ENCODE data around the gene IDI2. TPM values are rescaled to one million over a fixed set of nuclear protein-coding genes. Genes with fewer than 3 reads are reported as not detected.
A peak's percentile ranks its signal among the peaks of the same experiment; 100 is the strongest.

The IDI2 gene
- total RNA-seq, 1 experiment from 2014 or later, result not detected

DNA sequence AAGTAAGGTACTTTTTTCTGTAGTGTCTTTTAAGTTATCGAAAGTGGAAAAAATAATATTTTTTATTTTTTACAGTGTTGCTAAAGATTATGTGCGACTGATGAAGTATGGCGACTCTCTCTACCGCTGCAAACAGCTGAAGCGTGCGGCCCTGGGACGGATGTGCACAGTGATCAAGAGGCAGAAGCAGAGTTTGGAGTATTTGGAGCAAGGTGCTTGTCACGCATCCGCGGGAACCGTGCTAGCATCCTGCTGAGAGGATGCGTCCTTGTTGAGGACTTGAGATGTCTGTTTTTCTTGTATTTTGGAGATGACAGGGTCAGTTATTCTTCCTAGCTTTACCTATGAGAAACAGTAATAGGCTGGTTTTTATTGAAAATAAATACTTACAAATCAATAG lies 29.6 kb downstream of the IDI2 start:
- ATAC-seq (no peak), DNase-seq (ENCODE audit: low spot score) (no peak)
- CTCF ChIA-PET, result no interaction called here
- H3K27me3 Mint-ChIP-seq (ENCODE audit: low read depth), result no peaks in the 10 kb centered on the region
- POLR2A ChIA-PET, result no interaction called here
- 0 out of 2 replicates have a peak, but pooled peaks cover 1% of the 10 kb centered on the region for H3K4me1 Mint-ChIP-seq
- H3K27ac Mint-ChIP-seq, result no peak overlapping the region
- no peaks in the 10 kb centered on the region for H3K9me3 Mint-ChIP-seq
- no peak overlapping the region for H3K4me3 Mint-ChIP-seq
- peaks cover 87% of the 10 kb centered on the region for H3K36me3 Mint-ChIP-seq
- TF ChIP-seq, protein P1, sequence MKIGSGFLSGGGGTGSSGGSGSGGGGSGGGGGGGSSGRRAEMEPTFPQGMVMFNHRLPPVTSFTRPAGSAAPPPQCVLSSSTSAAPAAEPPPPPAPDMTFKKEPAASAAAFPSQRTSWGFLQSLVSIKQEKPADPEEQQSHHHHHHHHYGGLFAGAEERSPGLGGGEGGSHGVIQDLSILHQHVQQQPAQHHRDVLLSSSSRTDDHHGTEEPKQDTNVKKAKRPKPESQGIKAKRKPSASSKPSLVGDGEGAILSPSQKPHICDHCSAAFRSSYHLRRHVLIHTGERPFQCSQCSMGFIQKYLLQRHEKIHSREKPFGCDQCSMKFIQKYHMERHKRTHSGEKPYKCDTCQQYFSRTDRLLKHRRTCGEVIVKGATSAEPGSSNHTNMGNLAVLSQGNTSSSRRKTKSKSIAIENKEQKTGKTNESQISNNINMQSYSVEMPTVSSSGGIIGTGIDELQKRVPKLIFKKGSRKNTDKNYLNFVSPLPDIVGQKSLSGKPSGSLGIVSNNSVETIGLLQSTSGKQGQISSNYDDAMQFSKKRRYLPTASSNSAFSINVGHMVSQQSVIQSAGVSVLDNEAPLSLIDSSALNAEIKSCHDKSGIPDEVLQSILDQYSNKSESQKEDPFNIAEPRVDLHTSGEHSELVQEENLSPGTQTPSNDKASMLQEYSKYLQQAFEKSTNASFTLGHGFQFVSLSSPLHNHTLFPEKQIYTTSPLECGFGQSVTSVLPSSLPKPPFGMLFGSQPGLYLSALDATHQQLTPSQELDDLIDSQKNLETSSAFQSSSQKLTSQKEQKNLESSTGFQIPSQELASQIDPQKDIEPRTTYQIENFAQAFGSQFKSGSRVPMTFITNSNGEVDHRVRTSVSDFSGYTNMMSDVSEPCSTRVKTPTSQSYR (CRISPR knock-in tag; IDR thresholded peaks at IDR 0.05), result no peak
- TF ChIP-seq, protein P2, sequence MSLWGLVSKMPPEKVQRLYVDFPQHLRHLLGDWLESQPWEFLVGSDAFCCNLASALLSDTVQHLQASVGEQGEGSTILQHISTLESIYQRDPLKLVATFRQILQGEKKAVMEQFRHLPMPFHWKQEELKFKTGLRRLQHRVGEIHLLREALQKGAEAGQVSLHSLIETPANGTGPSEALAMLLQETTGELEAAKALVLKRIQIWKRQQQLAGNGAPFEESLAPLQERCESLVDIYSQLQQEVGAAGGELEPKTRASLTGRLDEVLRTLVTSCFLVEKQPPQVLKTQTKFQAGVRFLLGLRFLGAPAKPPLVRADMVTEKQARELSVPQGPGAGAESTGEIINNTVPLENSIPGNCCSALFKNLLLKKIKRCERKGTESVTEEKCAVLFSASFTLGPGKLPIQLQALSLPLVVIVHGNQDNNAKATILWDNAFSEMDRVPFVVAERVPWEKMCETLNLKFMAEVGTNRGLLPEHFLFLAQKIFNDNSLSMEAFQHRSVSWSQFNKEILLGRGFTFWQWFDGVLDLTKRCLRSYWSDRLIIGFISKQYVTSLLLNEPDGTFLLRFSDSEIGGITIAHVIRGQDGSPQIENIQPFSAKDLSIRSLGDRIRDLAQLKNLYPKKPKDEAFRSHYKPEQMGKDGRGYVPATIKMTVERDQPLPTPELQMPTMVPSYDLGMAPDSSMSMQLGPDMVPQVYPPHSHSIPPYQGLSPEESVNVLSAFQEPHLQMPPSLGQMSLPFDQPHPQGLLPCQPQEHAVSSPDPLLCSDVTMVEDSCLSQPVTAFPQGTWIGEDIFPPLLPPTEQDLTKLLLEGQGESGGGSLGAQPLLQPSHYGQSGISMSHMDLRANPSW (CRISPR knock-in tag; conservative IDR thresholded peaks at IDR 0.05; ENCODE audit: low read depth), result no peak
- TF ChIP-seq ATF1 (CRISPR knock-in tag; IDR thresholded peaks at IDR 0.05), result no peak
- TF ChIP-seq, protein P3, sequence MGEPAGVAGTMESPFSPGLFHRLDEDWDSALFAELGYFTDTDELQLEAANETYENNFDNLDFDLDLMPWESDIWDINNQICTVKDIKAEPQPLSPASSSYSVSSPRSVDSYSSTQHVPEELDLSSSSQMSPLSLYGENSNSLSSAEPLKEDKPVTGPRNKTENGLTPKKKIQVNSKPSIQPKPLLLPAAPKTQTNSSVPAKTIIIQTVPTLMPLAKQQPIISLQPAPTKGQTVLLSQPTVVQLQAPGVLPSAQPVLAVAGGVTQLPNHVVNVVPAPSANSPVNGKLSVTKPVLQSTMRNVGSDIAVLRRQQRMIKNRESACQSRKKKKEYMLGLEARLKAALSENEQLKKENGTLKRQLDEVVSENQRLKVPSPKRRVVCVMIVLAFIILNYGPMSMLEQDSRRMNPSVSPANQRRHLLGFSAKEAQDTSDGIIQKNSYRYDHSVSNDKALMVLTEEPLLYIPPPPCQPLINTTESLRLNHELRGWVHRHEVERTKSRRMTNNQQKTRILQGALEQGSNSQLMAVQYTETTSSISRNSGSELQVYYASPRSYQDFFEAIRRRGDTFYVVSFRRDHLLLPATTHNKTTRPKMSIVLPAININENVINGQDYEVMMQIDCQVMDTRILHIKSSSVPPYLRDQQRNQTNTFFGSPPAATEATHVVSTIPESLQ (CRISPR knock-in tag; IDR thresholded peaks at IDR 0.05), result no peak
- no peak for TF ChIP-seq RORB (CRISPR knock-in tag; IDR thresholded peaks at IDR 0.05)
- TF ChIP-seq ZNF416 (CRISPR knock-in tag; IDR thresholded peaks at IDR 0.05), result no peak
- TF ChIP-seq IRF2 (CRISPR knock-in tag; IDR thresholded peaks at IDR 0.05; ENCODE audit: borderline replicate concordance, low read depth), result no peak

DNA sequence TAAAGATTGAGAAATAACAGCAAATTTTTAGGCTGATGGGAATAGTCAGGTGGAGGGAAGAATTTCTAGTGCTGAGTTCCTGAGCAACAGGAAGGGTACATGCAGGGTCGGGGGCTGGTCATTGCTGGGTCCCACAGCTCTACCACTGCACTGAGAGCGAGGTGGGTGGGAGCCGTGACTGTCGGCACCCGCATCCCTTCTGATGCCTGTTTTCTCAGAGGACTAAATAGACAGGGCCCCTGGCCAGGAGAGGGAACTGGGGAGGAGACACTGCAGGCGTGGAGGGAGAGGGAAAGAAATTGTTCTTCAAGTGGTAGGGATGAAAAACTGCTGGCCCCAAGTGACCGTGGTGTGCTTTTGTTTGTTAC lies 30.1 kb downstream of the IDI2 start:
- no peak for DNase-seq (ENCODE audit: low spot score)
- CTCF ChIA-PET, result no interaction called here
- H3K27ac Mint-ChIP-seq, result peak overlapping the region; percentile 21; the same call in 1 of the 2 replicates
- POLR2A ChIA-PET, result no interaction called here
- H3K4me1 Mint-ChIP-seq, result 0 out of 2 replicates have a peak, but pooled peaks cover 6% of the 10 kb centered on the region
- H3K4me3 Mint-ChIP-seq, result no peak overlapping the region
- no peaks in the 10 kb centered on the region for H3K27me3 Mint-ChIP-seq (ENCODE audit: low read depth)
- H3K9me3 Mint-ChIP-seq, result no peaks in the 10 kb centered on the region
- no peak for ATAC-seq
- H3K36me3 Mint-ChIP-seq, result peaks cover 87% of the 10 kb centered on the region
- TF ChIP-seq HMGA2 (CRISPR knock-in tag; IDR thresholded peaks at IDR 0.05), result no peak
- no peak for TF ChIP-seq MXD4 (CRISPR knock-in tag; IDR thresholded peaks at IDR 0.05; ENCODE audit: borderline replicate concordance)
- TF ChIP-seq ARID4B (CRISPR knock-in tag; IDR thresholded peaks at IDR 0.05; ENCODE audit: borderline replicate concordance), result no peak
- no peak for TF ChIP-seq TP53 (CRISPR knock-in tag; IDR thresholded peaks at IDR 0.05)
- no peak for TF ChIP-seq ZNF671 (CRISPR knock-in tag; IDR thresholded peaks at IDR 0.05)
- TF ChIP-seq, protein P4, sequence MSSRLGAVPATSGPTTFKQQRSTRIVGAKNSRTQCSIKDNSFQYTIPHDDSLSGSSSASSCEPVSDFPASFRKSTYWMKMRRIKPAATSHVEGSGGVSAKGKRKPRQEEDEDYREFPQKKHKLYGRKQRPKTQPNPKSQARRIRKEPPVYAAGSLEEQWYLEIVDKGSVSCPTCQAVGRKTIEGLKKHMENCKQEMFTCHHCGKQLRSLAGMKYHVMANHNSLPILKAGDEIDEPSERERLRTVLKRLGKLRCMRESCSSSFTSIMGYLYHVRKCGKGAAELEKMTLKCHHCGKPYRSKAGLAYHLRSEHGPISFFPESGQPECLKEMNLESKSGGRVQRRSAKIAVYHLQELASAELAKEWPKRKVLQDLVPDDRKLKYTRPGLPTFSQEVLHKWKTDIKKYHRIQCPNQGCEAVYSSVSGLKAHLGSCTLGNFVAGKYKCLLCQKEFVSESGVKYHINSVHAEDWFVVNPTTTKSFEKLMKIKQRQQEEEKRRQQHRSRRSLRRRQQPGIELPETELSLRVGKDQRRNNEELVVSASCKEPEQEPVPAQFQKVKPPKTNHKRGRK (CRISPR knock-in tag; IDR thresholded peaks at IDR 0.05; ENCODE audit: borderline replicate concordance), result no peak
- no peak for TF ChIP-seq EMX1 (CRISPR knock-in tag; IDR thresholded peaks at IDR 0.05)
- TF ChIP-seq NFYB (CRISPR knock-in tag; conservative IDR thresholded peaks at IDR 0.05; ENCODE audit: low read depth), result no peak
- TF ChIP-seq, protein P5, sequence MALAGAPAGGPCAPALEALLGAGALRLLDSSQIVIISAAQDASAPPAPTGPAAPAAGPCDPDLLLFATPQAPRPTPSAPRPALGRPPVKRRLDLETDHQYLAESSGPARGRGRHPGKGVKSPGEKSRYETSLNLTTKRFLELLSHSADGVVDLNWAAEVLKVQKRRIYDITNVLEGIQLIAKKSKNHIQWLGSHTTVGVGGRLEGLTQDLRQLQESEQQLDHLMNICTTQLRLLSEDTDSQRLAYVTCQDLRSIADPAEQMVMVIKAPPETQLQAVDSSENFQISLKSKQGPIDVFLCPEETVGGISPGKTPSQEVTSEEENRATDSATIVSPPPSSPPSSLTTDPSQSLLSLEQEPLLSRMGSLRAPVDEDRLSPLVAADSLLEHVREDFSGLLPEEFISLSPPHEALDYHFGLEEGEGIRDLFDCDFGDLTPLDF (CRISPR knock-in tag; IDR thresholded peaks at IDR 0.05), result no peak
- TF ChIP-seq ZNF396 (CRISPR knock-in tag; IDR thresholded peaks at IDR 0.05; ENCODE audit: borderline replicate concordance), result no peak
